Retinal pigment epithelial cell (primary cell): ENCODE data around the gene SYNC.
"Not testable (repeated sequence)": the region's sequence is repeated elsewhere in the genome, so short reads cannot be mapped to it uniquely, and the experiment has no call there.

Experiments used
- DNase-seq: peaks from one replicate; pipeline ENCODE4 v3.0.0-alpha.2; 2010; ENCODE audit warnings: low read depth
- H3K4me3 ChIP-seq: 2 replicates; pipeline ENCODE4 v1.5.1; 2011; ENCODE audit warnings: mild to moderate bottlenecking, low read length, control low read depth, moderate library complexity
- TF ChIP-seq, protein P1 (sequence below): conservative IDR thresholded peaks from 2 replicates; pipeline ENCODE4 v1.5.1; 2011; ENCODE audit warnings: low read depth, low read length, control low read depth, inconsistent platforms

Gene SYNC

GRCh38 chr1:32685498-32685897 is 17.1 kb downstream of the SYNC start:
- DNase-seq, result no peak
- TF ChIP-seq, protein P1, sequence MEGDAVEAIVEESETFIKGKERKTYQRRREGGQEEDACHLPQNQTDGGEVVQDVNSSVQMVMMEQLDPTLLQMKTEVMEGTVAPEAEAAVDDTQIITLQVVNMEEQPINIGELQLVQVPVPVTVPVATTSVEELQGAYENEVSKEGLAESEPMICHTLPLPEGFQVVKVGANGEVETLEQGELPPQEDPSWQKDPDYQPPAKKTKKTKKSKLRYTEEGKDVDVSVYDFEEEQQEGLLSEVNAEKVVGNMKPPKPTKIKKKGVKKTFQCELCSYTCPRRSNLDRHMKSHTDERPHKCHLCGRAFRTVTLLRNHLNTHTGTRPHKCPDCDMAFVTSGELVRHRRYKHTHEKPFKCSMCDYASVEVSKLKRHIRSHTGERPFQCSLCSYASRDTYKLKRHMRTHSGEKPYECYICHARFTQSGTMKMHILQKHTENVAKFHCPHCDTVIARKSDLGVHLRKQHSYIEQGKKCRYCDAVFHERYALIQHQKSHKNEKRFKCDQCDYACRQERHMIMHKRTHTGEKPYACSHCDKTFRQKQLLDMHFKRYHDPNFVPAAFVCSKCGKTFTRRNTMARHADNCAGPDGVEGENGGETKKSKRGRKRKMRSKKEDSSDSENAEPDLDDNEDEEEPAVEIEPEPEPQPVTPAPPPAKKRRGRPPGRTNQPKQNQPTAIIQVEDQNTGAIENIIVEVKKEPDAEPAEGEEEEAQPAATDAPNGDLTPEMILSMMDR, result no peak
- no peak overlapping the region for H3K4me3 ChIP-seq

- H3K4me3 ChIP-seq, result no peak overlapping the region
- DNase-seq, result no peak
- TF ChIP-seq, protein P1, result no peak
These were observed 18.3 kb downstream of the SYNC start for GRCh38 chr1:32684167-32684811.

GRCh38 chr1:32683397-32683796 is 19.2 kb downstream of the SYNC start:
- TF ChIP-seq, protein P1, result no peak
- no peak overlapping the region for H3K4me3 ChIP-seq
- DNase-seq, result no peak

DNA sequence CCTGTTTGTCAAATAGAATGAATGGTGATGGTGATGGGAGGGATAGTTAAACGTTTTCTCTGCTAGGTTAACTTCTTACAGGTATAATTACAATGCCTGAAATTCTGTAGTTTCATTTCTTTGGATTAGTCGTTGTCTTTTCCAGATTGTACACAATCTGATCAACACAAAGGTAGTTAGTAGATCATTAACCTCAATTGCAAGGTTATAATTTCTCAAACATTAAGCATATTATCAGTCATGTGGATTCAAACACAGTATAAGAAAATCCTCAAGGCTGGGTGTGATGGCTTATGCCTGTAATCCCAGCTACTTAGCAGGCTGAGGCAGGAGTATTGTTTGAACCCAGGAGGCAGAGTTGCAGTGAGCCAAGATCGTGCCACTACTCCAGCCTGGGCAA is 20.6 kb downstream of the SYNC start:
- TF ChIP-seq, protein P1, result no peak
- H3K4me3 ChIP-seq, result no peak overlapping the region

GRCh38 chr1:32681509-32681908 is 21.1 kb downstream of the SYNC start:
- DNase-seq, result no peak
- TF ChIP-seq, protein P1, result no peak

More for the DNA sequence above, 20.6 kb downstream of the SYNC start:
- DNase-seq, result no peak

DNA sequence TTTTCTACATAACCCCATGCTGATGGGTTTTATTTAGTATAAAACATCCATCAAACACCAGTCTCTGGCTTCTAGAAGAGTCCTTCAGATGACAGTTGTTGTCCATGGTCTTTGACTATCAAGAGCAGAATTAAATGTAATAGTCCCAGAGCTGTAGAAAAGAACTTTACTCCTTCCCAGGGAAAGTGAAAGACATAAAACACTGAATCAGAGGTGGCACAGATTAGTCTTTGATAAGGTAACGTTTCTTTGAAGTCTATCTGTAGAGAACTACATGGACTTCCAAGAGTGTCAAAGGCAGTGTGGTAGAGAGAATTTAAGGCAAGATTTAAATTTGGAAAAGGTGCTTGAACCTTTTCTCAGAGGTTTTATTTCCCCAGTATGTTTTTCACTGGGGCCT is 21.9 kb downstream of the SYNC start:
- DNase-seq, result no peak
- no peak overlapping the region for H3K4me3 ChIP-seq
- TF ChIP-seq, protein P1, result no peak

More at GRCh38 chr1:32681509-32681908, 21.1 kb downstream of the SYNC start:
- H3K4me3 ChIP-seq, result no peak overlapping the region

- H3K4me3 ChIP-seq, DNase-seq: not testable (repeated sequence)
These were observed 22.6 kb downstream of the SYNC start for GRCh38 chr1:32679993-32680392.
